LNCAP (cell line): ENCODE measurements around the gene HOGA1.

Experiments
- CTCF ChIP-seq: fragments of 450-650 bp; IDR thresholded peaks from 2 replicates; pipeline ENCODE4 v1.5.1; 2017; ENCODE audit warnings: mild to moderate bottlenecking

Gene HOGA1

DNA sequence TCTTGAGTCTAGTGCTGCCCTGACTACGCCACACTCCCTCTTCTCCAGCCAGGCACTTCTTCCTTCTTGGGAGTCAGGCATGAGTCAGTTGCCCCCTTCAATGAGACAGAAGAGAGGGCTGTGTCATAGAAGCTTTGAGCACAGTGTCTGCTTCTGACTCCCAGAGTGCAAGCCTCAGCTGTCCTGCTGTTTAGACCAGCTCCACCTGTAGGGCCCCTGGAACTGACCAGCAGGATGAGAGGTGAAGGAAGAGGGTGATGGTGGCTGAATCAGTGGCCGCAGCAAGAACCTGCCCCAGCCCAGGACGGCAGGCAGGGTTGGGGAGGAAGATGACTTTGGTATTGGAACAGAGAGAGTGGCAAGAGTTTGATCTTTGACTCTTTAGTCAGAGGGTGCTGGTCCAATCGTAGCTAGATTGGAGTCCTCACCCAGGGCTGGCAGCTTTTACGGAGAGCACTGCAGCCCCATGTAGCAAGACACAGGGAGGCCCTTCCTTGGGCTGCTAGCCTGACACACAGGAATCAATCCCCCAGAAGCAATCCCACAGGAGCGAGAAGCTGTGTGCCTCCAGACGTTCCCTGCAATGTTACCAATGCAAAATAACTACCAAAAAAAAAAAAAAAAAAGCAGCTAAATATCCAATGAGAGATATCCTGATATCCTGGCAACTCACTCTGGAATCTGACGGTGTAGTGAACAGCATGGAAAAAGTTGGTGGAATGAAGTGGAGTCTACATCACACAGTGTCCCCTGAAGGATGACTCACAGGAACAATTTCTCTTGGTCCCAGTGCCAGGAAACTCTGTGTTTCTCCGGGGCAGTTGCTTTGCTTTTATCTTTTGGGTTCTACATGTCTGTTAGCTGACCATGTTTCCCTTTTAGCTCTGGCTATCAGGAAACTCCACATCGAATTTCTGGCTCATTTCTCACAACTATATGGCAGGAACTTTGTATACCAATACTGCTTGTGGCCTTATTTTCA lies 12.2 kb downstream of the HOGA1 start:
- TF ChIP-seq CTCF: no peak

- no peak for TF ChIP-seq CTCF
Observed at GRCh38 chr10:97597778-97598177, 13.6 kb downstream of the HOGA1 start.

GRCh38 chr10:97598407-97599271 lies 14.4 kb downstream of the HOGA1 start:
- no peak for TF ChIP-seq CTCF

GRCh38 chr10:97599272-97599619 lies 15.1 kb downstream of the HOGA1 start:
- no peak for TF ChIP-seq CTCF

GRCh38 chr10:97600616-97601015 lies 16.4 kb downstream of the HOGA1 start:
- no peak for TF ChIP-seq CTCF

GRCh38 chr10:97601268-97602215 lies 17.4 kb downstream of the HOGA1 start:
- TF ChIP-seq CTCF: no peak
